Esophagus squamous epithelium (tissue), 5 donors: ENCODE data around the gene KATNAL2. TPM values are rescaled to one million over a fixed set of nuclear protein-coding genes. Genes with fewer than 3 reads are reported as not detected.
"Not testable (repeated sequence)": the region's sequence is repeated elsewhere in the genome, so short reads cannot be mapped to it uniquely, and the experiment has no call there.

Experiments used
- DNase-seq: peaks from one replicate; lab custom pipeline; 2025; lab: John Stamatoyannopoulos, UW
- H3K27ac ChIP-seq, 4 donors: fragments of 200-600 bp; sonication (generic); one replicate each; pipeline ENCODE4 v1.5.1; 2016 to 2019; ENCODE audit warnings: mild to moderate bottlenecking in 1 of 4
- H3K27me3 ChIP-seq, 4 donors: fragments of 200-600 bp; sonication (generic); 1 replicate in 3 of 4; 2 replicates in 1 of 4; pipeline versions ENCODE4 v1.5.1 to v1.6.0; 2017 to 2021; ENCODE audit warnings: antibody characterized with exemption in 1 of 4
- H3K36me3 ChIP-seq, 3 donors: fragments of 200-600 bp; sonication (generic); one replicate each; pipeline ENCODE4 v1.5.1; 2016 to 2019
- H3K4me1 ChIP-seq, 3 donors: fragments of 200-600 bp; sonication (generic); one replicate each; pipeline ENCODE4 v1.5.1; 2017 to 2019
- H3K4me3 ChIP-seq, 4 donors: fragments of 200-600 bp; sonication (generic); 1 replicate in 3 of 4; 2 replicates in 1 of 4; pipeline ENCODE4 v1.5.1; 2016 to 2019; ENCODE audit warnings: mild to moderate bottlenecking in 2 of 4, moderate library complexity in 1 of 4
- H3K9me3 ChIP-seq, 3 donors: fragments of 200-600 bp; sonication (generic); one replicate each; pipeline ENCODE4 v1.5.1; 2016 to 2019
- CTCF ChIP-seq, 6 experiments: fragments of 450-650 bp in 4 of 6; fragments of 200-600 bp in 2 of 6; sonication (generic) in 2 of 6; IDR thresholded peaks; one replicate each; pipeline ENCODE4 v1.5.1; 2016 to 2019; ENCODE audit warnings: antibody characterized with exemption in 6 of 6, mild to moderate bottlenecking in 4 of 6, moderate library complexity in 4 of 6
- POLR2A ChIP-seq, 4 donors: fragments of 450-650 bp; IDR thresholded peaks; one replicate each; pipeline ENCODE4 v1.6.1; 2017; ENCODE audit warnings: antibody characterized with exemption in 4 of 4, mild to moderate bottlenecking in 4 of 4, moderate library complexity in 3 of 4
- WGBS, 2 donors: methylation state at CpG; one replicate each; pipeline ENCODE4 v1.1.5; 2018; 5-methylcytosine and 5-hydroxymethylcytosine counted together
- intact Hi-C: fragments of 100-400 bp; cut with DNase I; formaldehyde crosslinking; loops from one replicate; pipeline ENCODE4 v1.15.0; 2022
- total RNA-seq, 4 donors: library from RNA; depleted of rRNA; stranded (reverse); fragments of >200 nt; gene quantifications; one replicate each; pipeline ENCODE4 v1.1.0, GENCODE V29; 2016
- donor health status: DM: yes; HTN: yes; CAD: no.

KATNAL2 gene
- total RNA-seq, 4 donors from 2014 or later = 0.70 to 3.4 (median 1.8) TPM

DNA sequence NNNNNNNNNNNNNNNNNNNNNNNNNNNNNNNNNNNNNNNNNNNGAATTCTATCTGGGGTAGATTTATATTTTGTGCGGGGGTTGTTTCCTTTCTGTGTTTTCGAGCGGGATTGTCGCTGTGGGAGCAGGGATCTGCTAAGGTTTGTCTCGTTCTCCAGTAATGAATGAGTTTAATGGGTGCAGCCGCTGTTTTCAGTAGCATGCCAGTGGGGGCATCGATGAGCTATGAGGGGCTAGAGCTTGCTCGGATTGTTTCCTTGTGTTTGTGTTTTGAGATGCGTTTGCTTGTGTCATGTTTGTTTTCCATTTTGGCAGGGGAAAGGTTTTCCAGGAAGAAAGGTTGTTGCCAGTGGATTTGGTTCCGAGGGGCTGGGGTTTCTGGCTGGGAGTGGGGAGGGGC is 102.5 kb downstream of the KATNAL2 start:
- DNase-seq, intact Hi-C loops, H3K4me1 ChIP-seq, H3K9me3 ChIP-seq, H3K27me3 ChIP-seq, H3K36me3 ChIP-seq, H3K27ac ChIP-seq, H3K4me3 ChIP-seq: not testable (repeated sequence)
- WGBS, 2 donors = no CpG with 5 or more reads among the region's 10 CpGs

DNA sequence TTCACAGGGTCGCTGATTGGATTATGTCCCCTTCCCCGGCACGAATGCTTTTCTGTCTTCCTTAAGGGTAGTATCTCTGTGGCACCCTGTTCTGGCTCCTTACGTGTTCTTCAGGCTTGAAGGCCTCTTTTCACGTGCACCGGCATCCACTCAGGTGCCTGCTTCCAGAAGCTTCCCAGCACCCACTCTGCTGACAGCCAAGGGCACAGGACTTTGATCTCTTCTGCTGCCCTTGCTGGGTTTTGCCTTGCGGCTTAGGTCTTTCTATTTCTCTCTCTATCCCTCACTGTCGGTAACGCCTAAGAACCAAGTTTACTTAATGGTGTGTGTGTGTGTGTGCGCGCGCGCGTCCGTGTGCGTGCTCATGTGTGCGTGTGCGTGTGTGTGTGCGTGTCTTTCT is 103.4 kb downstream of the KATNAL2 start:
- H3K27me3 ChIP-seq, H3K36me3 ChIP-seq, H3K9me3 ChIP-seq, intact Hi-C loops, H3K27ac ChIP-seq, H3K4me3 ChIP-seq, H3K4me1 ChIP-seq, DNase-seq: not testable (repeated sequence)
- no CpG with 5 or more reads among the region's 19 CpGs for WGBS, 2 donors

GRCh38 chr18:47022821-47023220 is 105.4 kb downstream of the KATNAL2 start:
- WGBS, 2 donors = 87% methylated on average over 9 of the region's 29 CpGs; no CpG with 5 or more reads in 1 of the 2 donors
- H3K27me3 ChIP-seq, H3K9me3 ChIP-seq, H3K4me3 ChIP-seq, H3K36me3 ChIP-seq, H3K4me1 ChIP-seq, H3K27ac ChIP-seq, intact Hi-C loops, DNase-seq: not testable (repeated sequence)

- H3K4me3 ChIP-seq, DNase-seq, H3K36me3 ChIP-seq, H3K4me1 ChIP-seq, H3K27me3 ChIP-seq, H3K27ac ChIP-seq, H3K9me3 ChIP-seq, intact Hi-C loops: not testable (repeated sequence)
- WGBS, 2 donors = no CpG with 5 or more reads among the region's 55 CpGs
Observed at GRCh38 chr18:47023769-47024465, 106.5 kb downstream of the KATNAL2 start.

GRCh38 chr18:47025557-47026174 is 108.3 kb downstream of the KATNAL2 start:
- H3K9me3 ChIP-seq, H3K27ac ChIP-seq, H3K27me3 ChIP-seq, DNase-seq, H3K4me3 ChIP-seq, H3K4me1 ChIP-seq, H3K36me3 ChIP-seq, intact Hi-C loops: not testable (repeated sequence)
- 72 to 82% methylated on average over 6 to 8 of the region's 17 CpGs for WGBS, 2 donors

GRCh38 chr18:47028738-47029137 is 111.3 kb downstream of the KATNAL2 start:
- intact Hi-C loops, H3K9me3 ChIP-seq, H3K36me3 ChIP-seq, H3K4me3 ChIP-seq, H3K4me1 ChIP-seq, DNase-seq, H3K27me3 ChIP-seq, H3K27ac ChIP-seq: not testable (repeated sequence)
- WGBS, 2 donors = no CpG with 5 or more reads among the region's 29 CpGs

DNA sequence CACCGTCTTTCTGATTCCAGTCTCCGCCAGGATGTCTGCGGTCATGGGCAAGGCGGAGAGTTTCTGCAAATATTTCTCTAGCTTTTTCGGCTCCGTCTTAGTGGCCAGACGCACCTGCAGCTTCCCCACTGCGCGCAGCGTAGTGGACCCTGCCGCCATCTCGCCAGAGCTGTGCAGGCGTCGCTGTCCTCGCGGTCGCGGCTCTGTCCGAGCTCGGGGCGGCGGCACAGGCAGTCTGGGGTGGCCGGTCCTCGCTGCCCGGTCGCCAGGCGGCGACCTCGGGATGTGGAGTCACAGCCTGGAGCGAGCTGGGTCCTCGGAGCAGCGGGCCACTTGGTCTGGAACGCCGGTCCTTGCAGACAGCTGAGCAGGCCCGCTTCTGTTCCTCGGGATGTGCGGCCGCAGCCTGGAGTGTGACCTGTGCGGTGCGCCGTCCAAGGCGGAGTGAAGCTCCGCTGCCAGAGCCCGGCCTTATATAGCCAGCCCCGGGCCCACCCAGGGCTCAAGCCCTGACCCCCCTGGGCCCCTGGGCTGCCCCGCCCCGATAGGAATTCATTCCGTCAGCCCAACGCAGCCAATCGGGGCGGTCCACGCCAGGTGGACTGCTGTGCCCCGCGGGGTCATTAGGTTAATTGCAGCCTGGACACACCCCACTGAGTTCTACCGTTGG is 112.4 kb downstream of the KATNAL2 start:
- H3K36me3 ChIP-seq, H3K4me1 ChIP-seq, H3K4me3 ChIP-seq, H3K27me3 ChIP-seq, H3K27ac ChIP-seq, intact Hi-C loops, DNase-seq, H3K9me3 ChIP-seq: not testable (repeated sequence)
- no CpG with 5 or more reads among the region's 55 CpGs for whole genome bisulfite sequencing, 2 donors

GRCh38 chr18:47030887-47031286 is 113.5 kb downstream of the KATNAL2 start:
- WGBS, 2 donors = 98% methylated on average over 4 of the region's 12 CpGs
- H3K9me3 ChIP-seq, intact Hi-C loops: not testable (repeated sequence)

GRCh38 chr18:47032945-47033344 is 115.5 kb downstream of the KATNAL2 start:
- Histone ChIP-seq H3K36me3 (no peaks in the 10 kb centered on the region), H3K4me3 (no peak overlapping the region), H3K27ac (no peak overlapping the region), H3K4me1 (no peaks in the 10 kb centered on the region), H3K9me3 (no peaks in the 10 kb centered on the region), H3K27me3 (no peaks in the 10 kb centered on the region)
- 88% methylated on average over 10 to 16 of the region's 19 CpGs for WGBS, 2 donors
- TF ChIP-seq POLR2A (IDR thresholded peaks at IDR 0.05) (no peak), CTCF (IDR thresholded peaks at IDR 0.05) (no peak)
- intact Hi-C loops = no loop called here
- no peak for DNase-seq

More at GRCh38 chr18:47030887-47031286, 113.5 kb downstream of the KATNAL2 start:
- H3K36me3 ChIP-seq, DNase-seq, H3K4me1 ChIP-seq, H3K4me3 ChIP-seq, H3K27ac ChIP-seq, H3K27me3 ChIP-seq: not testable (repeated sequence)

- H3K27me3 ChIP-seq, H3K4me1 ChIP-seq, H3K36me3 ChIP-seq, H3K9me3 ChIP-seq, H3K4me3 ChIP-seq, DNase-seq, H3K27ac ChIP-seq, intact Hi-C loops: not testable (repeated sequence)
- WGBS, 2 donors = 93% methylated on average over 17 of the region's 28 CpGs; no CpG with 5 or more reads in 1 of the 2 donors
Observed at GRCh38 chr18:47034591-47034990, 117.2 kb downstream of the KATNAL2 start.
